Gastroesophageal sphincter (tissue), 3 donors: Measurements from ENCODE around the gene AKR1A1.

Experiments
- POLR2AphosphoS5 ChIP-seq: sonication (generic); formaldehyde crosslinking; IDR thresholded peaks from one replicate; pipeline ENCODE4 v1.6.1; 2017; ENCODE audit warnings: antibody characterized with exemption
- TF ChIP-seq, protein P1 (sequence below), 4 experiments: fragments of 200-600 bp in 2 of 4; fragments of 450-650 bp in 2 of 4; sonication (generic) in 1 of 4; IDR thresholded peaks; one replicate each; pipeline ENCODE4 v1.5.1; 2017 to 2019; ENCODE audit warnings: antibody characterized with exemption in 4 of 4, mild to moderate bottlenecking in 2 of 4, moderate library complexity in 2 of 4

DNA sequence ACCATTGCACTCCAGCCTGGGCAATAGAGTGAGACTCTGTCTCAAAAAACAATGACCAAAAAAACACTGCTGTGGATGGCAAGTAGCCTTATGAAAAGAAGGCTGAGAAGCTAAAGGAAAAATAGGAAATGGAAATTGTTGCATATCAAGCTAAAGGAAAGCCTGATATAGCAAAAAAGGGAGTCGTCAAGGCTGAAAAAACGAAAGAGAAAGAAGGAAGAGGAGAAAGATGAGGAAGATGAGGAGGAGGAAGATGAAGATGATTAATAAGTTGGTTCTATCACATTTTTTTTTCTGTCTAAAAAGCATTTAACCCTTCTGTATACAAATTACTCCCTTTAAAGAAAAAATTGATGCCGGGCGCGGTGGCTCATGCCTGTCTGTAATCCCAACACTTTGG lies 18.8 kb upstream of the AKR1A1 start:
- TF ChIP-seq, protein P1, sequence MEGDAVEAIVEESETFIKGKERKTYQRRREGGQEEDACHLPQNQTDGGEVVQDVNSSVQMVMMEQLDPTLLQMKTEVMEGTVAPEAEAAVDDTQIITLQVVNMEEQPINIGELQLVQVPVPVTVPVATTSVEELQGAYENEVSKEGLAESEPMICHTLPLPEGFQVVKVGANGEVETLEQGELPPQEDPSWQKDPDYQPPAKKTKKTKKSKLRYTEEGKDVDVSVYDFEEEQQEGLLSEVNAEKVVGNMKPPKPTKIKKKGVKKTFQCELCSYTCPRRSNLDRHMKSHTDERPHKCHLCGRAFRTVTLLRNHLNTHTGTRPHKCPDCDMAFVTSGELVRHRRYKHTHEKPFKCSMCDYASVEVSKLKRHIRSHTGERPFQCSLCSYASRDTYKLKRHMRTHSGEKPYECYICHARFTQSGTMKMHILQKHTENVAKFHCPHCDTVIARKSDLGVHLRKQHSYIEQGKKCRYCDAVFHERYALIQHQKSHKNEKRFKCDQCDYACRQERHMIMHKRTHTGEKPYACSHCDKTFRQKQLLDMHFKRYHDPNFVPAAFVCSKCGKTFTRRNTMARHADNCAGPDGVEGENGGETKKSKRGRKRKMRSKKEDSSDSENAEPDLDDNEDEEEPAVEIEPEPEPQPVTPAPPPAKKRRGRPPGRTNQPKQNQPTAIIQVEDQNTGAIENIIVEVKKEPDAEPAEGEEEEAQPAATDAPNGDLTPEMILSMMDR (IDR thresholded peaks at IDR 0.05) = no peak
- TF ChIP-seq POLR2AphosphoS5 = no peak
